NCI-H2227 (cell line): ENCODE results near the gene CCDC47.
A peak's percentile ranks its signal among the peaks of the same experiment; 100 is the strongest.

ENCODE experiments used
- DNase-seq: peaks from one replicate; lab custom pipeline; 2025; ENCODE audit not compliant: unreplicated experiment; lab: John Stamatoyannopoulos, UW

The CCDC47 gene

GRCh38 chr17:63785556-63785955 lies 12.2 kb upstream of the CCDC47 start:
- no peak for DNase-seq

GRCh38 chr17:63783522-63783921 lies 10.1 kb upstream of the CCDC47 start:
- no peak for DNase-seq

- no peak for DNase-seq
Observed at GRCh38 chr17:63780928-63781327, 7.5 kb upstream of the CCDC47 start.

GRCh38 chr17:63780507-63780906 lies 7.1 kb upstream of the CCDC47 start:
- DNase-seq = no peak

- no peak for DNase-seq
Observed at GRCh38 chr17:63775420-63775819, 2.0 kb upstream of the CCDC47 start.

- DNase-seq = no peak
Observed at GRCh38 chr17:63774969-63775265, 1.5 kb upstream of the CCDC47 start.

- DNase-seq = peak; percentile 68
Observed at GRCh38 chr17:63774141-63774968, 958 bp upstream of the CCDC47 start, which contains the start of gene DDX42. Gene DDX42 (plus strand): TSS chr17:63774170. CDS start chr17:63787050, 12,880 bp downstream.

GRCh38 chr17:63772801-63773271 lies 561 bp downstream of the CCDC47 start:
- peak; percentile 25 for DNase-seq

- DNase-seq = no peak
Observed at GRCh38 chr17:63768433-63768832, 5.0 kb downstream of the CCDC47 start.

- no peak for DNase-seq
Observed at GRCh38 chr17:63766754-63767153, 6.6 kb downstream of the CCDC47 start.

- no peak for DNase-seq
Observed at GRCh38 chr17:63764716-63765115, 8.7 kb downstream of the CCDC47 start.

GRCh38 chr17:63762161-63763078 lies 11.0 kb downstream of the CCDC47 start:
- no peak for DNase-seq

GRCh38 chr17:63760771-63761539 lies 12.4 kb downstream of the CCDC47 start:
- DNase-seq = no peak

- DNase-seq = no peak
Observed at GRCh38 chr17:63758428-63758827, 15.0 kb downstream of the CCDC47 start.

- no peak for DNase-seq
Observed at GRCh38 chr17:63754046-63754445, 19.4 kb downstream of the CCDC47 start.

- no peak for DNase-seq
Observed at GRCh38 chr17:63753215-63753614, 20.2 kb downstream of the CCDC47 start.

GRCh38 chr17:63752707-63753106 lies 20.7 kb downstream of the CCDC47 start:
- DNase-seq = no peak

GRCh38 chr17:63751806-63752205 lies 21.6 kb downstream of the CCDC47 start:
- no peak for DNase-seq

- DNase-seq = peak; percentile 99
Observed at GRCh38 chr17:63741408-63742173, 31.8 kb downstream of the CCDC47 start, which contains the start of gene STRADA. Gene STRADA (minus strand): TSS chr17:63741799. CDS start chr17:63728369, 13,430 bp downstream.

- no peak for DNase-seq
Observed at GRCh38 chr17:63741143-63741407, 32.3 kb downstream of the CCDC47 start.
